Panc1 (cell line): ENCODE data around the gene GPC6. TPM values are rescaled to one million over a fixed set of nuclear protein-coding genes. Genes with fewer than 3 reads are reported as not detected.

Source experiments
- ATAC-seq: fragments of 200-7000 bp; cut with Tn5 transposase; 2 replicates; pipeline ENCODE4 v1.9.1; 2020; ENCODE audit warnings: mild to moderate bottlenecking, moderate library complexity
- BruUV-seq: library from RNA; stranded (reverse); fragments of 400-500 nt; replicated peaks from 2 replicates; lab custom pipeline; 2021; lab: Mats Ljungman, UMichigan
- CTCF ChIA-PET: fragments of 300-600 bp; sonication (Branson Sonifier 250); formaldehyde crosslinking; loops from one replicate; lab custom pipeline; 2022; ENCODE audit warnings: antibody characterized with exemption; lab: Charles Lee
- POLR2A ChIA-PET: fragments of 300-600 bp; sonication (Branson Sonifier 250); formaldehyde crosslinking; loops from one replicate; lab custom pipeline; 2022; ENCODE audit warnings: antibody characterized with exemption; lab: Charles Lee
- DNase-seq: peaks from one replicate; pipeline ENCODE4 v3.0.0-alpha.2; 2010; ENCODE audit warnings: low read depth, low spot score
- H3K27ac ChIP-seq: 2 replicates; pipeline ENCODE4 v1.5.1; 2011; ENCODE audit warnings: mild to moderate bottlenecking, low read length, inconsistent platforms
- H3K27me3 ChIP-seq: fragments of 200-500 bp; sonication (Bioruptor generic); 2 replicates; pipeline ENCODE4 v1.6.0; 2014; ENCODE audit warnings: low read length, inconsistent platforms; ENCODE audit not compliant: control insufficient read depth, insufficient read depth
- H3K36me3 ChIP-seq: fragments of 200-500 bp; sonication (Bioruptor generic); 2 replicates; pipeline ENCODE4 v1.5.1; 2014; ENCODE audit warnings: inconsistent platforms, mild to moderate bottlenecking, low read length, moderate library complexity; ENCODE audit not compliant: control insufficient read depth, insufficient read depth
- H3K4me1 ChIP-seq: 2 replicates; pipeline ENCODE4 v1.5.1; 2011; ENCODE audit warnings: inconsistent platforms, mild to moderate bottlenecking, low read length, moderate library complexity; ENCODE audit not compliant: control insufficient read depth, insufficient read depth
- H3K4me3 ChIP-seq, 2 experiments: 2 replicates each; pipeline ENCODE4 v1.5.1; 2011 to 2012; ENCODE audit warnings: low read depth in 2 of 2, low read length in 2 of 2, mild to moderate bottlenecking in 2 of 2, inconsistent platforms in 1 of 2, moderate library complexity in 1 of 2
- H3K9me3 ChIP-seq: fragments of 200-500 bp; sonication (Bioruptor generic); 2 replicates; pipeline ENCODE4 v1.5.1; 2014; ENCODE audit warnings: low read depth, mild to moderate bottlenecking, inconsistent platforms, low read length, moderate library complexity; ENCODE audit not compliant: control insufficient read depth, insufficient read depth
- CTCF ChIP-seq: fragments of 450-650 bp; IDR thresholded peaks from 2 replicates; pipeline ENCODE4 v1.5.1; 2017; ENCODE audit warnings: mild to moderate bottlenecking
- POLR2AphosphoS5 ChIP-seq: IDR thresholded peaks from 2 replicates; pipeline ENCODE4 v1.6.1; 2012; ENCODE audit warnings: mild to moderate bottlenecking, low read depth, low read length, moderate library complexity
- REST ChIP-seq, 2 experiments: IDR thresholded peaks; 2 replicates each; pipeline ENCODE4 v1.6.1; 2011 to 2012; ENCODE audit warnings: low read depth in 2 of 2, control low read depth in 1 of 2, low read length in 1 of 2, mild to moderate bottlenecking in 1 of 2, moderate library complexity in 1 of 2; ENCODE audit not compliant: insufficient read depth in 1 of 2
- SIN3A ChIP-seq: IDR thresholded peaks from 2 replicates; pipeline ENCODE4 v1.6.1; 2012; ENCODE audit warnings: low read depth, mild to moderate bottlenecking, low read length, moderate library complexity, borderline replicate concordance; ENCODE audit not compliant: insufficient read depth
- TCF7L2 ChIP-seq: IDR thresholded peaks from 2 replicates; pipeline ENCODE4 v1.6.1; 2011; ENCODE audit warnings: mild to moderate bottlenecking, low read depth, low read length, inconsistent platforms
- in situ Hi-C: cut with HindIII; loops from 2 replicates; pipeline ENCODE4 v1.10.0; 2016; ENCODE audit warnings: low sequenced_read_pairs, low pct_unique_long_range_greater_than_20kb
- intact Hi-C: fragments of 100-400 bp; cut with micrococcal nuclease; formaldehyde crosslinking; loops from one replicate; pipeline ENCODE4 v1.10.0; 2022; ENCODE audit not compliant: unreplicated experiment
- total RNA-seq: library from RNA; stranded (reverse); gene quantifications from one replicate; pipeline ENCODE4 v1.2.1, GENCODE V29; 2021; ENCODE audit not compliant: unreplicated experiment

Gene GPC6
- total RNA-seq, 1 experiment from 2014 or later: 4.8 TPM

- Histone ChIP-seq H3K27me3 (no peaks in the 10 kb centered on the region), H3K4me1 (no peaks in the 10 kb centered on the region), H3K36me3 (no peaks in the 10 kb centered on the region), H3K4me3 (no peak overlapping the region), H3K9me3 (no peaks in the 10 kb centered on the region), H3K27ac (no peak overlapping the region)
- in situ Hi-C loops: no loop called here
- intact Hi-C loops: no loop called here
- ATAC-seq: no peak
- CTCF ChIA-PET: no interaction called here
- no TSS peak for BruUV-seq
- DNase-seq: no peak
- no peak for TF ChIP-seq TCF7L2
- no peak for TF ChIP-seq REST (IDR thresholded peaks at IDR 0.05; ENCODE audit: insufficient read depth in 1 of 2, low read depth in 2 of 2, low read length in 1 of 2)
- no peak for TF ChIP-seq POLR2AphosphoS5
- no peak for TF ChIP-seq SIN3A
- no peak for TF ChIP-seq CTCF
- POLR2A ChIA-PET: no interaction called here
Measured at GRCh38 chr13:93296584-93296983, 70.0 kb downstream of the GPC6 start.

DNA sequence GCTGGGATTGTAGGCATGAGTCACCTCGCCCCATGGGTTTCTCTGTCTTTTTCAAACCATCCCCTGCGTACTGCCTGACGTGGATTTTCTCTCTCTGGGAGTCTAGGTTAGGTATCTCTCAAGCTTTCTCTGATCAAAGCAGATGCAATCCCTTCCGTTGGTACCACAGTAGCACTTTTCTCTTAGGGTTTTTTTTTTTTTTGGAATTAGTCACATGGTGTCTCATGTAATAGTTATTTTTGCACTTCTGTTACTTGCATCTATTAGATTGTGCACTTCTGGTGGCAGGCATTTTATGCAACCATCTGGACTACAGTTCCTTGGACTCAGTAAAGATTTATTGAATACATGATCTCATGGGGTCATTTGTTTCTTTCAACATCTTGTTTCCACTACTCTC is 72.1 kb downstream of the GPC6 start:
- H3K36me3 ChIP-seq: no peaks in the 10 kb centered on the region
- no peaks in the 10 kb centered on the region for H3K4me1 ChIP-seq
- ChIA-PET CTCF (no interaction called here), POLR2A (no interaction called here)
- no peaks in the 10 kb centered on the region for H3K27me3 ChIP-seq
- BruUV-seq: no TSS peak
- TF ChIP-seq CTCF (no peak), REST (IDR thresholded peaks at IDR 0.05; ENCODE audit: insufficient read depth in 1 of 2, low read depth in 2 of 2, low read length in 1 of 2) (no peak), SIN3A (no peak), TCF7L2 (no peak), POLR2AphosphoS5 (no peak)
- DNase-seq: no peak
- no peak overlapping the region for H3K4me3 ChIP-seq
- ATAC-seq: no peak
- H3K9me3 ChIP-seq: no peaks in the 10 kb centered on the region
- in situ Hi-C loops (no loop called here), intact Hi-C loops (no loop called here)
- no peak overlapping the region for H3K27ac ChIP-seq
